Muscle of leg (tissue), 11 donors: ENCODE measurements around the gene KHDC1. TPM values are rescaled to one million over a fixed set of nuclear protein-coding genes. Genes with fewer than 3 reads are reported as not detected.
"Not testable (repeated sequence)": the region's sequence is repeated elsewhere in the genome, so short reads cannot be mapped to it uniquely, and the experiment has no call there.

ENCODE experiments used
- DNase-seq: peaks from one replicate; pipeline ENCODE4 v3.0.0; 2013
- H3K27ac ChIP-seq: one replicate; pipeline ENCODE4 v1.5.1; 2013; ENCODE audit warnings: mild to moderate bottlenecking, low read length, control low read depth
- H3K27me3 ChIP-seq: one replicate; pipeline ENCODE4 v1.6.1; 2013; ENCODE audit warnings: low read length; ENCODE audit not compliant: control insufficient read depth, insufficient read depth
- H3K36me3 ChIP-seq: one replicate; pipeline ENCODE4 v1.6.1; 2013; ENCODE audit warnings: low read length; ENCODE audit not compliant: control insufficient read depth, insufficient read depth
- H3K4me1 ChIP-seq: one replicate; pipeline ENCODE4 v1.6.1; 2013; ENCODE audit warnings: low read length; ENCODE audit not compliant: control insufficient read depth, insufficient read depth
- H3K4me3 ChIP-seq: one replicate; pipeline ENCODE4 v1.5.1; 2013; ENCODE audit warnings: low read length, control low read depth
- H3K9me3 ChIP-seq: replicated peaks from 2 replicates; pipeline ENCODE4 v1.6.1; 2013; ENCODE audit warnings: low read depth, low read length; ENCODE audit not compliant: control insufficient read depth
- WGBS: methylation state at CpG from one replicate; pipeline ENCODE4 v1.1.5; 2013; ENCODE audit warnings: missing lambda C conversion rate; ENCODE audit not compliant: insufficient coverage; 5-methylcytosine and 5-hydroxymethylcytosine counted together
- polyA plus RNA-seq, 8 donors: library from polyadenylated mRNA; unstranded; fragments of 120-200 nt; gene quantifications; one replicate each; pipeline versions ENCODE4 v1.2.1 to v1.2.3, GENCODE V29; 2013; ENCODE audit warnings: inconsistent platforms in 1 of 8, low replicate concordance in 1 of 8; ENCODE audit not compliant: insufficient read length in 8 of 8, insufficient read depth in 1 of 8
- total RNA-seq: library from RNA; stranded (reverse); fragments of 120-200 nt; gene quantifications from one replicate; pipeline ENCODE4 v1.2.4, GENCODE V29; 2013

The KHDC1 gene
- total and polyA plus RNA-seq, 9 donors = 2.3 to 7.0 (median 4.8) TPM

DNA sequence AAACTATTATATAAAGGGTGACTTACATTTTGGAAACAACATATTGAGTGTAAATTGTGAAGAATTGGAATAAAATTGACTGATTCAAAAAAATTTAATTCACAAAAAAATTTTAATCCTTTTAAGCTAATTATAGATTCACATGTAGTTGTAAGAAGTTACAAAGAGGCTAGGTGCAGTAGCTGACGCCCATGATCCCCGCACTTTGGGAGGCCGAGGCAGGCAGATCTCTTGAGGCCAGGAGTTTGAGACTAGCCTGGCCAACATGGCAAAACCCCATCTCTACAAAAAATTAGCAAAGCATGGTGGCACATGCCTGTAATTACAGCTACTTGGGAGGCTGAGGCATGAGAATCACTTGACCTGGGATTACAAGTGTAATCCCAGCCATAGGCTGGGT, 30.3 kb upstream of the KHDC1 start:
- Histone ChIP-seq H3K9me3 (no peaks in the 10 kb centered on the region), H3K4me1 (no peaks in the 10 kb centered on the region), H3K36me3 (peaks cover 14% of the 10 kb centered on the region), H3K27me3 (no peaks in the 10 kb centered on the region), H3K4me3 (no peak overlapping the region), H3K27ac (no peak overlapping the region)
- no CpG with 5 or more reads among the region's 3 CpGs for WGBS
- DNase-seq = no peak

DNA sequence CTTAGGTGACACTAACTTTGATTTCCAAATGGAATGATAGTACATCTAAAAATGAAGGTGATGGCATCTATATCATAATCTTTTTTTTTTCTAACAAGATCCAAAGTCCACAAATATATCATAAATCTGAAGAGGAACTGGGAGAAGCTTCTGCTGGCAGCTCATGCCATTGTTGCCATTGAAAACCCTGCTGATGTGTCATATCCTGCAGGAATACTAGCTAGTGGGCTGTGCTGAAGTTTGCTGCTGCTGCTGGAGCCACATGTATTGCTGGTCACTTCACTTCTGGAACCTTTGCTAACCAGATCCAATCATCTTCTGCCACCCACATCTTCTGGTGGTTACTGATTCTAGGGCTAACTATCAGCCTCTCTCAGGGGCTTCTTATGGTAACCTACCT, 27.4 kb upstream of the KHDC1 start:
- H3K27ac ChIP-seq = no peak overlapping the region
- no peaks in the 10 kb centered on the region for H3K9me3 ChIP-seq
- no peak for DNase-seq
- H3K4me3 ChIP-seq = no peak overlapping the region
- H3K4me1 ChIP-seq = no peaks in the 10 kb centered on the region
- H3K36me3 ChIP-seq = peaks cover 14% of the 10 kb centered on the region
- no peaks in the 10 kb centered on the region for H3K27me3 ChIP-seq

DNA sequence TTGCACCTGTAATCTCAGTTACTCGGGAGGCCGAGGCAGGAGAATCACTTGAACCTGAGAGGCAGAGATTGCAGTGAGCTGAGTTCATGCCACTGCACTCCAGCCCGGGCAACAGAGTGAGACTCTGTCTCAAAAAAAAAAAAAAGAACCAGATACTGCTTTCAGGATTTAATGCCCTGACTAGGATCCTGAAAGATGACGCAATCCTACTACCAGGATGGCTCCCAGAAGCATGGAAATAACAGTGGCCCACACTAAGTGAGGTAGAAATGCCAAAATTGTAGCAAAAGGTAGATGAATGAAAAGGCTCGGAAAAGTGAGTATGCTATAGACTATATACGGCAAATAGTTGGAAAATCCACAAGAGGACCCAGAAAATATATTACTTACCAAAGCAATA, 23.8 kb upstream of the KHDC1 start:
- no peak overlapping the region for H3K4me3 ChIP-seq
- no peaks in the 10 kb centered on the region for H3K4me1 ChIP-seq
- peaks cover 10% of the 10 kb centered on the region for H3K36me3 ChIP-seq
- H3K9me3 ChIP-seq = no peaks in the 10 kb centered on the region
- H3K27me3 ChIP-seq = no peaks in the 10 kb centered on the region
- no peak overlapping the region for H3K27ac ChIP-seq
- WGBS = 94% methylated on average over 3 of the region's 6 CpGs
- no peak for DNase-seq

DNA sequence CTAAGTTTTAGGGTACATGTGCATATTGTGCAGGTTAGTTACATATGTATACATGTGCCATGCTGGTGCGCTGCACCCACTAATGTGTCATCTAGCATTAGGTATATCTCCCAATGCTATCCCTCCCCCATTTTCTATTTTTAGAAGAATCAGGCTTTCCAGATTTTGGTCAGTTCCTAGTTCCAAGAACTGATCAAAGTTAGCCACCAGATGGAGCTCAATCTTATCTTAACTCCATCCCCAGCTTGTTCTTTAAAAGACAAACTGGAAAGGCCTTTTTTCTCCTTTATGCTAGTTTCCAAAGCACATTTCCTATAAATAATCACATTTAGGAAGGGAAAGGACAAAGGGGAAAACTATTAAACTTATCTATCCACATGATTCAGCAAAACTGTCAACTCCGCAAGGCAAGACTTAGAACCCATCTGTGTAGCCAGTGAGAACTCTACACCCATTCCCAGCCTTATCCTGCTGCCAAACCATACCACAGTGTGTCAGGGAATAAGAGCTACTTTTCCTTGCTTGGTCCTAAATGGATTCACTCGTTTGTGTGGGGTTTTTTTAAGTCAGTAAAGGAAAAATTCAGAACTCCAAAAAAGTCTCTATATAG, 22.8 kb upstream of the KHDC1 start:
- Histone ChIP-seq H3K4me1 (no peaks in the 10 kb centered on the region), H3K4me3 (no peak overlapping the region), H3K9me3 (no peaks in the 10 kb centered on the region), H3K27me3 (no peaks in the 10 kb centered on the region), H3K27ac (no peak overlapping the region), H3K36me3 (peaks cover 3% of the 10 kb centered on the region)
- DNase-seq = peak; percentile 77
- no CpG with 5 or more reads among the region's 3 CpGs for WGBS

DNA sequence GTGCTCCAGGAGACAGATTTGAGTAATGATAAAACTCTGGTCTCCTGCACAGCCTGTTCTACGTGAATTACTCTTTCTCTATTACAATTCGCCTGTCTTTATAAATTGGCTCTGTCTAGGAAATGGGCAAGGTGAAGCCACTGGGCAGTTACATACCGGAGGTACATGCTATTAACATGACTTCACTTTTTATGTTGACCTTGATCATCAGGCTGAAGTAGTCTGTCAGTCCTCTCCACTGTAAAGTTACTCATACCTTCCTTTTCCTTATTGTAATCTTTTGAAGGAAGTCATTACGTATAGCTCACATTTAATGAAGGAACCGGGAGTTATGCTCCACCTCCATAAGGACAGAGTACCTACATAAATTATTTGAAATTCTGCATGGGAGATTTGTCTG, 19.9 kb upstream of the KHDC1 start:
- Histone ChIP-seq H3K27ac (no peak overlapping the region), H3K4me1 (no peaks in the 10 kb centered on the region), H3K27me3 (no peaks in the 10 kb centered on the region), H3K9me3 (no peaks in the 10 kb centered on the region), H3K36me3 (no peaks in the 10 kb centered on the region), H3K4me3 (no peak overlapping the region)
- 67% methylated on average over 1 of the region's 5 CpGs for WGBS
- DNase-seq = no peak

DNA sequence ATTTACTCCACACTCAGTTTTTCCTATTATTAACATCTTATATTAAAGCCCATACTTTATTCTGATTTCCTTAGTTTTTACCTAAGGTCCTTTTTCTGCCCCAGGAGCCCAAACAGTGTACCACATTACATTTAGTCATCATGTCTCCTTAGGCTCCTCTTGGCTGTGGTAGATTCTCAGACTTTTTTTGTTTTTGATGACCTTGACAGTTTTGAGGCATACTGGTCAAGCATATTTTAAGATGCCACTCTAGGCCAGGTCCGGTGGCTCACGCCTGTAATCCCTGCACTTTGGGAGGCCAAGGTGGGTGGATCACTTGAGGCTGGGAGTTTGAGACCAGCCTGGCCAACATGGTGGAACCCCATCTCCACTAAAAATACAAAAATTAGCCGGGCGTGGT, 18.7 kb upstream of the KHDC1 start:
- H3K9me3 ChIP-seq, H3K27ac ChIP-seq, H3K36me3 ChIP-seq, H3K4me1 ChIP-seq, H3K4me3 ChIP-seq, DNase-seq, H3K27me3 ChIP-seq: not testable (repeated sequence)
- WGBS = no CpG with 5 or more reads among the region's 4 CpGs

DNA sequence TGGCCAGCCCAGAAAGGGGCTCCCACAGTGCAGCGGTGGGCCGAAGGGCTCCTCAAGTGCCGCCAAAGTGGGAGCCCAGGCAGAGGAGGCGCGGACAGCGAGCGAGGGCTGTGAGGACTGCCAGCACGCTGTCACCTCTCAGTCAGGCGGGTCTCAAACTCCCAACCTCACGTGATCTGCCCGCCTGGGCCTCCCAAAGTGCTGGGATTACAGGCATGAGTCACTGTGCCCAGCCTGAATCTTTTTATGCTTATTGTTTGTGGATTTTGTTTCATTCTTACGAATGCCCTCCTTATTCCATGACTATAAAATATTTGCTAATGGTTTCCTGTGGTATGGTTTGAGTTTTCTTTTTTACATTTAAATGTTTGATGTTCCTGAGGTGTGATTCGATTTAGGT, 6.3 kb upstream of the KHDC1 start:
- H3K9me3 ChIP-seq, H3K4me1 ChIP-seq, DNase-seq, H3K27me3 ChIP-seq, H3K4me3 ChIP-seq, H3K27ac ChIP-seq: not testable (repeated sequence)
- peaks cover 11% of the 10 kb centered on the region for H3K36me3 ChIP-seq
- WGBS = 100% methylated on average over 1 of the region's 13 CpGs

DNA sequence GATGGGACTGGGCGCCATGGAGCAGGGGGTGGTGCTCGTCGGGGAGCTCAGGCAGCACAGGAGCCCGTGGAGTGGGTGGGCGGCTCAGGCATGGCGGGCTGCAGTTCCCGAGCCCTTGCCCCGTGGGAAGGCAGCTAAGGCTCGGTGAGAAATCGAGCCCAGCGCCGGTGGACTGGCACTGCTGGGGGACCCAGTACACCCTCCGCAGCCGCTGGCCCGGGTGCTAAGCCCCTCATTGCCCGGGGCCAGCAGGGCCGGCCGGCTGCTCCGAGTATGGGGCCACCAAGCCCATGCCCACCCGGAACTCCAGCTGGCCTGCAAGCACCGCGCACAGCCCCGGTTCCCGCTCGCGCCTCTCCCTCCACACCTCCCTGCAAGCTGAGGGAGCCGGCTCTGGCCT, 5.9 kb upstream of the KHDC1 start:
- WGBS = 95% methylated on average over 6 of the region's 27 CpGs
- DNase-seq, H3K27ac ChIP-seq, H3K4me1 ChIP-seq, H3K4me3 ChIP-seq, H3K9me3 ChIP-seq, H3K27me3 ChIP-seq: not testable (repeated sequence)
- peaks cover 11% of the 10 kb centered on the region for H3K36me3 ChIP-seq

DNA sequence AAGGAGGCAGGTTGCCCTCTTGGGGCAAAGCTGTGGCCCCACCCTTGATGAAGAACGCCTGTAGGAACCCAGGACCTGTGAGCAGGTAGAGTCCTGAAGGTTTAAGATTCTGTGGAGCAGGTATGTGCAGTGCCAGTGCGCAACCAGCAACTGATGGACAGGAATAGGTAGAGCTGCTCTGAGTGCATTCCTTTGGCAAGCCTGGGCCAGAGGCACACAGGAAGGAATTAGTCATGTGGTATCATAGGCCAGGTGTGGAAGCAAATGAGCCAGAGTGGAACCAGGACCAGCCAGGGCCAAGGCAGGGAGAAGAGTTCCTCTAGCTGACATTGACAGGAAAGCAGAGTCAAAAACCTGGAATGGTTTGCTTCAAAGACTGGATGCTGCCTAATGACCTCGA, 1.4 kb upstream of the KHDC1 start:
- no peak overlapping the region for H3K4me3 ChIP-seq
- H3K36me3 ChIP-seq = no peaks in the 10 kb centered on the region
- peaks cover 7% of the 10 kb centered on the region for H3K4me1 ChIP-seq
- no peaks in the 10 kb centered on the region for H3K9me3 ChIP-seq
- H3K27me3 ChIP-seq = no peaks in the 10 kb centered on the region
- no peak for DNase-seq
- H3K27ac ChIP-seq = no peak overlapping the region
- 93% methylated on average over 3 of the region's 3 CpGs for WGBS

DNA sequence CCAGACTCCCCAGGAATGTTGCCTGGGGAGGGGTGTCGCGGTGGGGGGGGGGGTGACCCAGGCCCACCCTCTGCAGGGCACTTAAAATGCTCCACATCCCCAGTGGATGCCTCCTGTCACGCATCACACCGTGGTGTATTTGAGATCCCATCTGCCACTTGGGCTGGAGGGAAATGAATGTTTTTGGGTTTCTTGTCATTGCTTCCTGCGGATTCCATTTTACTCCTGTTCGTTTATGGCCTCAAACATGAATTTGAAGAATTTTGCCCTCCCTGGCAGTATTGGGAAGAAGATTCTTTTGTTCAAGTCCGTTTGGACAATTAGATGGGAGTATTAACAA, 544 bp upstream of the KHDC1 start:
- peak overlapping the region; percentile 68 for H3K4me3 ChIP-seq
- DNase-seq = no peak
- H3K36me3 ChIP-seq = no peaks in the 10 kb centered on the region
- H3K27me3 ChIP-seq = no peaks in the 10 kb centered on the region
- H3K27ac ChIP-seq = peak overlapping the region; percentile 47
- no peaks in the 10 kb centered on the region for H3K9me3 ChIP-seq
- no CpG with 5 or more reads among the region's 7 CpGs for WGBS
- peaks cover 7% of the 10 kb centered on the region for H3K4me1 ChIP-seq

DNA sequence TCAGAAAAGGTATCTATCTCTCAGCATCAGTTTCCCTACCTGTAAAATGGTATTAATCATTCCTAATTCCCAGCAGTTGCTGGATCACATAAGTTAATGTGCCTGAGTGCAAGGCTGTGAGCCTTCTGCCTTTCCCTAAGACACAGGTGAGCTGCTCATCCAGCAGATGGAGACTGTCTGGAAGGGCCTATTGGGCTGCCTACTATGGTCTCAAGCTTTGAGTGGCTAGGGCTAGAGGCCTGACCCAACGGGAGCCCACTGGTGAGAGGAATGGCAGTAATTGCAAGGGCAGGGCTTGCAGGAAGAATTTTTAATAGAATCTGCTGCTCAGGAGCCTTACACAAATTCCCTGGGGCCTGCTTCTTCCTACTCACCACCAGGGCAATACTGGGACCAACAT, 4.3 kb downstream of the KHDC1 start:
- Histone ChIP-seq H3K27ac (no peak overlapping the region), H3K27me3 (no peaks in the 10 kb centered on the region), H3K9me3 (no peaks in the 10 kb centered on the region), H3K4me1 (peaks cover 4% of the 10 kb centered on the region), H3K36me3 (no peaks in the 10 kb centered on the region), H3K4me3 (no peak overlapping the region)
- no CpG with 5 or more reads among the region's 1 CpG for WGBS
- no peak for DNase-seq
